Right lobe of liver (tissue), 6 donors: ENCODE data around the gene RELB. TPM values are rescaled to one million over a fixed set of nuclear protein-coding genes. Genes with fewer than 3 reads are reported as not detected.
A peak's percentile ranks its signal among the peaks of the same experiment; 100 is the strongest.

Source experiments
- ATAC-seq, 4 donors: fragments of 200-7000 bp; cut with Tn5 transposase; one replicate each; pipeline ENCODE4 v1.9.1; 2020; ENCODE audit warnings: mild to moderate bottlenecking in 4 of 4, moderate library complexity in 4 of 4
- DNase-seq, 3 donors: peaks; one replicate each; pipeline ENCODE4 v3.0.0-alpha.2; 2020
- H3K27ac ChIP-seq, 3 donors: fragments of 200-600 bp; one replicate each; pipeline ENCODE4 v1.8.0; 2022
- H3K27me3 ChIP-seq, 2 donors: fragments of 200-600 bp; one replicate each; pipeline ENCODE4 v1.8.0; 2022
- H3K36me3 ChIP-seq, 4 donors: fragments of 200-600 bp; sonication (generic) in 1 of 4; one replicate each; pipeline versions ENCODE4 v1.5.1 to v1.8.0; 2017 to 2022; ENCODE audit warnings: control low read depth in 1 of 4
- H3K4me1 ChIP-seq, 4 donors: fragments of 200-600 bp; sonication (generic) in 1 of 4; one replicate each; pipeline versions ENCODE4 v1.5.1 to v1.8.0; 2017 to 2022; ENCODE audit warnings: control low read depth in 1 of 4
- H3K4me3 ChIP-seq, 3 donors: fragments of 200-600 bp; one replicate each; pipeline ENCODE4 v1.8.0; 2022
- H3K9me3 ChIP-seq, 4 donors: fragments of 200-600 bp; sonication (generic) in 1 of 4; one replicate each; pipeline versions ENCODE4 v1.5.1 to v1.8.0; 2017 to 2022; ENCODE audit warnings: control low read depth in 1 of 4
- CTCF ChIP-seq, 4 donors: fragments of 200-600 bp in 3 of 4; fragments of 450-650 bp in 1 of 4; IDR thresholded peaks; one replicate each; pipeline versions ENCODE4 v1.5.1 to v1.8.0; 2016 to 2022; ENCODE audit warnings: antibody characterized with exemption in 4 of 4, mild to moderate bottlenecking in 2 of 4
- POLR2A ChIP-seq: fragments of 450-650 bp; IDR thresholded peaks from one replicate; pipeline ENCODE4 v1.6.1; 2017; ENCODE audit warnings: antibody characterized with exemption, mild to moderate bottlenecking
- WGBS: methylation state at CpG from one replicate; pipeline ENCODE4 v1.1.6; 2018; ENCODE audit warnings: low coverage, low lambda C conversion rate; ENCODE audit not compliant: insufficient coverage; ENCODE audit errors: missing lambda C conversion rate; 5-methylcytosine and 5-hydroxymethylcytosine counted together
- intact Hi-C, 2 donors: fragments of 100-400 bp; cut with DNase I; formaldehyde crosslinking; loops; one replicate each; pipeline versions ENCODE4 v1.11.2 to v1.14.1; 2022
- total RNA-seq, 6 experiments: library from RNA; depleted of rRNA in 2 of 6; stranded (reverse); fragments of >200 nt in 2 of 6; fragmentation: NEBNext Ultra II Directional in 3 of 6; extraction: Animal tissue kit (Norgen Biotek cat#: 25700) in 3 of 6; gene quantifications; one replicate each; pipeline versions ENCODE4 v1.1.0 to v1.2.4, GENCODE V29; 2016 to 2023
- donor health status: DM: no; HTN: yes; CAD: no.
- donor health status: DM: no; HTN: no; CAD: no.
- donor health status: DM: no; HTN: no; CAD: no.
- donor health status: DM: no; HTN: yes; CAD: no.
- donor health status: DM: no; HTN: yes; CAD: no.

The RELB gene
- total RNA-seq, 6 experiments from 2014 or later: 1.2 to 21.4 (median 7.2) TPM

DNA sequence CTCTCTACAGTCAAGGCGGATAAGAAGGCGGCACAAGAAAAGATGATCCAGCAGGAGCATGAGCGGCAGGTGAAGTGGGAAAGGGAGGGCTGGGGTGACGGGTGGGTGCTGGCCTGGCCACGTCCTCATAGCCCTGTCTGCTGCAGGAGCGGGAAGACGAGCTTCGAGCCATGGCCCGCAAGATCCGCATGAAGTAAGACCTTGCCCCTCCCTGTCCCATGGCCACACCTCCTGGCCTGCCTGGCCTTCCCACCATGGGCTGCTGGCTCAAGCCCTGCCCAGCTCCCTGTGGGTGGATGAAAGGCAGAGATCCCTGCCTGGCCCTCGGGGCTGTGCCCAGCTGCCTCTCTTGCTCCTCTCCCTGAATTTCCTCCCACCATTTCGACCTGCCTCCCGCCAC lies 67.8 kb downstream of the RELB start:
- 79% methylated on average over 6 of the region's 13 CpGs for WGBS
- peaks cover 9 to 63% (median 33%) of the 10 kb centered on the region in 4 donors for H3K36me3 ChIP-seq
- peak; percentile 33 to 64 (median 44) for ATAC-seq
- no peaks in the 10 kb centered on the region for H3K9me3 ChIP-seq
- no peak overlapping the region for H3K27ac ChIP-seq
- no peak for TF ChIP-seq POLR2A
- TF ChIP-seq CTCF (IDR thresholded peaks at IDR 0.05): no peak
- H3K27me3 ChIP-seq: no peaks in the 10 kb centered on the region
- no peak for DNase-seq
- intact Hi-C loops: loop anchor here in 1 of 2 donors (10.0 kb wide), 1 partner anchor 184 kb away; no protein-coding TSS in a partner anchor
- no peaks in the 10 kb centered on the region for H3K4me1 ChIP-seq
- H3K4me3 ChIP-seq: no peak overlapping the region

GRCh38 chr19:45070214-45070613 lies 69.0 kb downstream of the RELB start:
- no peak overlapping the region for H3K27ac ChIP-seq
- no peaks in the 10 kb centered on the region for H3K4me1 ChIP-seq
- TF ChIP-seq POLR2A: no peak
- no peak for TF ChIP-seq CTCF (IDR thresholded peaks at IDR 0.05)
- no peaks in the 10 kb centered on the region for H3K9me3 ChIP-seq
- 77% methylated on average over 3 of the region's 6 CpGs for WGBS
- ATAC-seq: no peak
- peaks cover 4 to 52% (median 28%) of the 10 kb centered on the region in 4 donors for H3K36me3 ChIP-seq
- no peak for DNase-seq
- H3K4me3 ChIP-seq: no peak overlapping the region
- intact Hi-C loops: no loop called here
- H3K27me3 ChIP-seq: no peaks in the 10 kb centered on the region

GRCh38 chr19:45070861-45071544 lies 69.7 kb downstream of the RELB start:
- 87% methylated on average over 10 of the region's 19 CpGs for WGBS
- Histone ChIP-seq H3K4me3 (no peak overlapping the region), H3K9me3 (no peaks in the 10 kb centered on the region), H3K27me3 (no peaks in the 10 kb centered on the region), H3K36me3 (peaks cover 4 to 44% (median 26%) of the 10 kb centered on the region in 4 donors), H3K4me1 (peaks cover 0 to 3% (median 0%) of the 10 kb centered on the region in 4 donors), H3K27ac (no peak overlapping the region)
- intact Hi-C loops: no loop called here
- ATAC-seq (no peak), DNase-seq (no peak)
- no peak for TF ChIP-seq POLR2A
- TF ChIP-seq CTCF (IDR thresholded peaks at IDR 0.05): no peak

GRCh38 chr19:45071545-45071938 lies 70.3 kb downstream of the RELB start:
- H3K36me3 ChIP-seq: peaks cover 4 to 40% (median 24%) of the 10 kb centered on the region in 4 donors
- WGBS: no CpG with 5 or more reads among the region's 25 CpGs
- no peaks in the 10 kb centered on the region for H3K27me3 ChIP-seq
- DNase-seq (no peak), ATAC-seq (no peak)
- peaks cover 0 to 6% (median 0%) of the 10 kb centered on the region in 4 donors for H3K4me1 ChIP-seq
- TF ChIP-seq POLR2A: no peak
- TF ChIP-seq CTCF (IDR thresholded peaks at IDR 0.05): no peak
- intact Hi-C loops: no loop called here
- H3K27ac ChIP-seq: no peak overlapping the region
- H3K4me3 ChIP-seq: no peak overlapping the region
- no peaks in the 10 kb centered on the region for H3K9me3 ChIP-seq
